H1 (cell line): ENCODE results near the gene P4HA3. TPM values are rescaled to one million over a fixed set of nuclear protein-coding genes. Genes with fewer than 3 reads are reported as not detected.

Experiments used
- CTCF ChIA-PET: fragments of 300-600 bp; sonication (Branson Sonifier 250); formaldehyde crosslinking; loops from one replicate; lab custom pipeline; 2021; ENCODE audit not compliant: partially characterized antibody; lab: Charles Lee
- POLR2A ChIA-PET: fragments of 300-600 bp; sonication (Branson Sonifier 250); formaldehyde crosslinking; loops from one replicate; lab custom pipeline; 2021; ENCODE audit warnings: inconsistent platforms; ENCODE audit not compliant: partially characterized antibody; lab: Charles Lee
- DNase-seq, 2 experiments: peaks; one replicate each; pipeline versions ENCODE4 v3.0.0 to v3.0.0-alpha.2; 2010 to 2022; ENCODE audit warnings: low spot score in 2 of 2, low read depth in 1 of 2, mixed read lengths in 1 of 2
- FAIRE-seq: peaks from 2 replicates; lab custom pipeline; 2011; peaks lifted over from hg19 to GRCh38; lab: Jason Lieb, UNC
- H2AFZ ChIP-seq: 2 replicates; pipeline ENCODE4 v1.8.1; 2012; ENCODE audit warnings: low read length, inconsistent platforms
- H2AK5ac ChIP-seq: 2 replicates; pipeline ENCODE4 v1.6.1; 2013; ENCODE audit warnings: low read depth, low read length
- H2BK120ac ChIP-seq: replicated peaks from 2 replicates; pipeline ENCODE3; 2013; ENCODE audit warnings: low read depth, low read length, inconsistent platforms
- H2BK12ac ChIP-seq: 2 replicates; pipeline ENCODE4 v1.6.1; 2013; ENCODE audit warnings: low read depth, low read length
- H2BK15ac ChIP-seq: 2 replicates; pipeline ENCODE4 v1.6.1; 2013; ENCODE audit warnings: low read length
- H2BK20ac ChIP-seq: 2 replicates; pipeline ENCODE4 v1.6.1; 2013; ENCODE audit warnings: low read length
- H2BK5ac ChIP-seq: 2 replicates; pipeline ENCODE4 v1.6.1; 2013; ENCODE audit warnings: low read depth, low read length
- H3K14ac ChIP-seq: 2 replicates; pipeline ENCODE4 v1.6.1; 2013; ENCODE audit warnings: inconsistent platforms; ENCODE audit not compliant: insufficient read length
- H3K18ac ChIP-seq: 2 replicates; pipeline ENCODE4 v1.6.1; 2013; ENCODE audit warnings: low read length; ENCODE audit errors: extremely low read depth
- H3K23ac ChIP-seq: 2 replicates; pipeline ENCODE4 v1.6.1; 2013; ENCODE audit warnings: inconsistent platforms; ENCODE audit not compliant: insufficient read length
- H3K23me2 ChIP-seq: 2 replicates; pipeline ENCODE4 v1.6.1; 2013; ENCODE audit warnings: low read depth, low read length
- H3K27ac ChIP-seq: 2 replicates; pipeline ENCODE4 v1.6.1; 2011; ENCODE audit warnings: low read depth, low read length, inconsistent platforms
- H3K27me3 ChIP-seq, 4 experiments: replicated peaks in 1 of 4; 1 replicate in 1 of 4; 2 replicates in 3 of 4; pipeline versions ENCODE4 v1.6.1 to v1.8.1; 2011 to 2013; ENCODE audit warnings: low read length in 3 of 4, mild to moderate bottlenecking in 3 of 4, inconsistent platforms in 2 of 4, mixed read lengths in 2 of 4, moderate library complexity in 1 of 4; ENCODE audit not compliant: control insufficient read depth in 3 of 4, insufficient read depth in 3 of 4; ENCODE audit errors: extremely low read depth in 1 of 4
- H3K36me3 ChIP-seq, 4 experiments: 2 replicates each; pipeline versions ENCODE4 v1.6.1 to v1.8.1; 2011 to 2013; ENCODE audit warnings: mild to moderate bottlenecking in 4 of 4, low read length in 3 of 4, moderate library complexity in 2 of 4, control low read depth in 1 of 4, inconsistent platforms in 1 of 4; ENCODE audit not compliant: insufficient read depth in 4 of 4, control insufficient read depth in 2 of 4
- H3K4ac ChIP-seq: replicated peaks from 2 replicates; pipeline ENCODE3; 2013; ENCODE audit warnings: low read length, low read depth, mixed read lengths, inconsistent platforms; ENCODE audit not compliant: insufficient read length
- H3K4me1 ChIP-seq, 4 experiments: replicated peaks in 1 of 4; 1 replicate in 1 of 4; 2 replicates in 3 of 4; pipeline versions ENCODE4 v1.6.1 to v1.8.1; 2011 to 2013; ENCODE audit warnings: low read length in 3 of 4, inconsistent platforms in 2 of 4, mixed read lengths in 1 of 4; ENCODE audit not compliant: insufficient read depth in 4 of 4, control insufficient read depth in 3 of 4
- H3K4me2 ChIP-seq, 2 experiments: 2 replicates each; pipeline versions ENCODE4 v1.6.1 to v1.8.1; 2011 to 2013; ENCODE audit warnings: low read depth in 2 of 2, low read length in 2 of 2, control low read depth in 1 of 2, inconsistent platforms in 1 of 2, mild to moderate bottlenecking in 1 of 2; ENCODE audit not compliant: insufficient read depth in 1 of 2
- H3K4me3 ChIP-seq, 4 experiments: fragments of 200-600, 300-600 bp in 1 of 4; sonication (generic), shearing (Covaris generic), sonication (Bioruptor Twin) in 1 of 4; 2 replicates each; pipeline versions ENCODE4 v1.5.1 to v1.8.1; 2011 to 2016; ENCODE audit warnings: low read length in 4 of 4, low read depth in 3 of 4, control low read depth in 2 of 4, inconsistent platforms in 2 of 4, mild to moderate bottlenecking in 2 of 4, mixed read lengths in 1 of 4, moderate library complexity in 1 of 4; ENCODE audit not compliant: insufficient read depth in 2 of 4; ENCODE audit errors: extremely low read depth in 1 of 4
- H3K56ac ChIP-seq: replicated peaks from 2 replicates; pipeline ENCODE3; 2013; ENCODE audit warnings: low read depth, mild to moderate bottlenecking, mixed read lengths, low read length, inconsistent platforms; ENCODE audit not compliant: insufficient read length
- H3K79me1 ChIP-seq: 2 replicates; pipeline ENCODE4 v1.6.1; 2013; ENCODE audit warnings: low read depth, low read length, control low read depth
- H3K79me2 ChIP-seq, 2 experiments: 2 replicates each; pipeline versions ENCODE4 v1.6.1 to v1.8.1; 2012 to 2013; ENCODE audit warnings: low read length in 2 of 2, mild to moderate bottlenecking in 2 of 2, inconsistent platforms in 1 of 2; ENCODE audit not compliant: insufficient read depth in 2 of 2, control insufficient read depth in 1 of 2
- H3K9ac ChIP-seq, 4 experiments: replicated peaks in 1 of 4; 1 replicate in 1 of 4; 2 replicates in 3 of 4; pipeline versions ENCODE4 v1.6.1 to v1.8.1; 2011 to 2013; ENCODE audit warnings: low read depth in 3 of 4, low read length in 3 of 4, control low read depth in 2 of 4, mild to moderate bottlenecking in 2 of 4, moderate library complexity in 2 of 4, inconsistent platforms in 1 of 4; ENCODE audit errors: extremely low read depth in 1 of 4
- H3K9me3 ChIP-seq, 2 experiments: 2 replicates each; pipeline versions ENCODE4 v1.6.1 to v1.8.1; 2012 to 2013; ENCODE audit warnings: mild to moderate bottlenecking in 2 of 2, moderate library complexity in 2 of 2, control low read depth in 1 of 2, inconsistent platforms in 1 of 2, low read depth in 1 of 2, low read length in 1 of 2, mixed read lengths in 1 of 2; ENCODE audit not compliant: insufficient read depth in 2 of 2
- H4K20me1 ChIP-seq, 2 experiments: replicated peaks in 1 of 2; 2 replicates each; pipeline versions ENCODE3 to v1.8.1; 2011 to 2013; ENCODE audit warnings: inconsistent platforms in 2 of 2, low read length in 2 of 2, mild to moderate bottlenecking in 1 of 2; ENCODE audit not compliant: insufficient read depth in 2 of 2, control insufficient read depth in 1 of 2
- H4K5ac ChIP-seq: 2 replicates; pipeline ENCODE4 v1.6.1; 2013; ENCODE audit warnings: low read length, low read depth, mixed read lengths, inconsistent platforms; ENCODE audit not compliant: insufficient read length
- H4K8ac ChIP-seq: 2 replicates; pipeline ENCODE4 v1.8.0; 2013; ENCODE audit warnings: mild to moderate bottlenecking, moderate library complexity, low read length, inconsistent platforms; ENCODE audit not compliant: insufficient read depth; ENCODE audit errors: extremely low read depth
- H4K91ac ChIP-seq: replicated peaks from 2 replicates; pipeline ENCODE3; 2013; ENCODE audit warnings: low read length, mixed read lengths, inconsistent platforms; ENCODE audit not compliant: insufficient read length
- CEBPB ChIP-seq: IDR thresholded peaks from 2 replicates; pipeline ENCODE4 v1.6.1; 2012; ENCODE audit warnings: low read depth, low read length
- CHD1 ChIP-seq: IDR thresholded peaks from 2 replicates; pipeline ENCODE4 v1.6.1; 2012; ENCODE audit warnings: low read depth, low read length, improper control_type of control experiment
- NRF1 ChIP-seq: IDR thresholded peaks from 2 replicates; pipeline ENCODE4 v1.6.1; 2011; ENCODE audit warnings: mild to moderate bottlenecking, low read depth, low read length, improper control_type of control experiment
- POU5F1 ChIP-seq: IDR thresholded peaks from 2 replicates; pipeline ENCODE4 v1.6.1; 2011; ENCODE audit warnings: low read depth, mild to moderate bottlenecking, low read length, moderate library complexity
- SUZ12 ChIP-seq: fragments of 200-600 bp; sonication (generic); IDR thresholded peaks from 2 replicates; pipeline ENCODE4 v1.6.1; 2012; ENCODE audit warnings: mild to moderate bottlenecking, inconsistent platforms, low read length, moderate library complexity, mixed read lengths
- YY1 ChIP-seq: IDR thresholded peaks from 2 replicates; pipeline ENCODE4 v1.6.1; 2011; ENCODE audit warnings: low read depth, mild to moderate bottlenecking, low read length
- polyA plus RNA-seq, 7 experiments: library from polyadenylated mRNA; depleted of rRNA in 3 of 7; stranded (reverse) in 5 of 7; unstranded in 2 of 7; fragments of >200 nt in 5 of 7; fragments of 200-250 nt in 2 of 7; gene quantifications; 1 replicate in 5 of 7; 2 replicates in 1 of 7; 4 replicates in 1 of 7; pipeline versions ENCODE4 v1.2.1 to v1.2.3, GENCODE V29; 2011 to 2013; ENCODE audit warnings: missing spikeins in 2 of 7, mixed read lengths in 2 of 7
- total RNA-seq: library from RNA; stranded (reverse); fragmentation: NEBNext Ultra II Directional; extraction: Animal tissue kit (Norgen Biotek cat#: 25700); gene quantifications from 2 replicates; pipeline ENCODE4 v1.2.1, GENCODE V29; 2021
- TF ChIP-seq, protein P1 (sequence below): IDR thresholded peaks from 2 replicates; pipeline ENCODE4 v1.6.1; 2011; ENCODE audit warnings: low read depth, mild to moderate bottlenecking, low read length; ENCODE audit not compliant: insufficient read depth

P4HA3 gene
- total and polyA plus RNA-seq, 2 of the 8 experiments (the other 6 are each of a cell fraction or from before 2014, with no cell fraction given), result 0.06 TPM; not detected in 1

DNA sequence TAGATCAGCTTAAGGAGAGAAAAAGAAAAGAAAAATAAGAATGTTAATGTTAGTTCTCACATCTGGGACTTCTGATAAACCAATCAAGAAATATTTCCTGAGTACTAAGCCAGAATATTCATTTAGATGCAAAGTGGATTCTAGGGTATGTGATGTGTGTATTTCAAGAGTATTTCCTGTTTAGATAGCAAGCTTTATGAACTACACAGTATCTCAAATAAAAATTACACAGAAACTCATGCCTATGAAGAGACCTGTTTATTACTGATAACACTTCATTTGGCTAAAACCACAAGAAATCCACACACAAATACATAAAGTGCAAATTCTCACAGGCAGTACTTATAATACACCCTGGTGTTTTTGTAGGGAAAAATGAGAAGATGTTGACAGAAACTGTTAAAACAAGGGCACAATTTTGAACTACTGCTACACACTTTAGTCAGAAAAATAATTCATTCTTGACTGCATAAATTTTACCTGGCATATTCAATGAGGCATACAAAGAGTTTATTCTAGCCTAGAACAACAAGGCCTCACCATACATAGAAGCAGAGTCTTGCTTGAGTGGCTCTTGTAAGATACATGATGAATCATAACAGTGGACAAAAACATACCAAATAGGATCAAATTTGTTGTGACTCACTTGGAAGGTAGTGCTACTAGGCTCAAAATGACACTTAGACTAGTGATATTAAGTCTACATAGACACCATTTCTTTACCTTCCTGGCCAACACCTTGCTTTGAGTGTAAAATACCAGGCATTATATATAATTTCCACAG, 18.8 kb upstream of the P4HA3 start:
- H4K20me1 ChIP-seq, result no peaks in the 10 kb centered on the region
- H2BK5ac ChIP-seq, result no peak overlapping the region
- H3K23ac ChIP-seq, result no peak overlapping the region
- H3K9ac ChIP-seq, result no peak overlapping the region
- H2BK120ac ChIP-seq, result no peak overlapping the region
- H3K36me3 ChIP-seq, result no peaks in the 10 kb centered on the region; a peak in 1 of 8 replicates
- no peak overlapping the region for H4K5ac ChIP-seq
- no peak overlapping the region for H4K8ac ChIP-seq
- no peaks in the 10 kb centered on the region for H3K79me1 ChIP-seq
- no peak overlapping the region for H2BK20ac ChIP-seq
- H2BK15ac ChIP-seq, result no peak overlapping the region
- DNase-seq, result no peak
- H3K14ac ChIP-seq, result no peak overlapping the region
- CTCF ChIA-PET, result interaction anchor here (0.5 to 1.4 kb wide), 2 partner anchors 75 to 157 kb away, joined by 3 to 4 read pairs; no protein-coding TSS in a partner anchor
- H2AFZ ChIP-seq, result no peak overlapping the region
- no peaks in the 10 kb centered on the region for H3K27me3 ChIP-seq
- no peak overlapping the region for H3K56ac ChIP-seq
- H3K79me2 ChIP-seq, result no peaks in the 10 kb centered on the region
- peaks cover 0 to 7% of the 10 kb centered on the region in 2 experiments; a peak in 1 of 4 replicates for H3K9me3 ChIP-seq
- no peak overlapping the region for H4K91ac ChIP-seq
- TF ChIP-seq SUZ12 (no peak), NRF1 (no peak), YY1 (no peak), CEBPB (no peak), CHD1 (no peak), POU5F1 (no peak)
- TF ChIP-seq, protein P1, sequence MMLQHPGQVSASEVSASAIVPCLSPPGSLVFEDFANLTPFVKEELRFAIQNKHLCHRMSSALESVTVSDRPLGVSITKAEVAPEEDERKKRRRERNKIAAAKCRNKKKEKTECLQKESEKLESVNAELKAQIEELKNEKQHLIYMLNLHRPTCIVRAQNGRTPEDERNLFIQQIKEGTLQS, result no peak
- TF ChIP-seq, all 59 proteins: peak for 0
- Histone ChIP-seq H3K18ac (no peak overlapping the region), H3K4ac (no peak overlapping the region), H3K4me1 (no peaks in the 10 kb centered on the region), H3K4me2 (no peak overlapping the region), H3K4me3 (no peak overlapping the region), H2BK12ac (no peak overlapping the region), H3K27ac (no peak overlapping the region), H3K23me2 (no peaks in the 10 kb centered on the region), H2AK5ac (no peak overlapping the region)
- POLR2A ChIA-PET, result no interaction called here
- no peak for FAIRE-seq
